ENCODE data around the gene PROX1. TPM values are rescaled to one million over a fixed set of nuclear protein-coding genes. Genes with fewer than 3 reads are reported as not detected.

The PROX1 gene
- total and polyA plus RNA-seq, 12 donors = 2.5 to 132 (median 110) TPM

DNA sequence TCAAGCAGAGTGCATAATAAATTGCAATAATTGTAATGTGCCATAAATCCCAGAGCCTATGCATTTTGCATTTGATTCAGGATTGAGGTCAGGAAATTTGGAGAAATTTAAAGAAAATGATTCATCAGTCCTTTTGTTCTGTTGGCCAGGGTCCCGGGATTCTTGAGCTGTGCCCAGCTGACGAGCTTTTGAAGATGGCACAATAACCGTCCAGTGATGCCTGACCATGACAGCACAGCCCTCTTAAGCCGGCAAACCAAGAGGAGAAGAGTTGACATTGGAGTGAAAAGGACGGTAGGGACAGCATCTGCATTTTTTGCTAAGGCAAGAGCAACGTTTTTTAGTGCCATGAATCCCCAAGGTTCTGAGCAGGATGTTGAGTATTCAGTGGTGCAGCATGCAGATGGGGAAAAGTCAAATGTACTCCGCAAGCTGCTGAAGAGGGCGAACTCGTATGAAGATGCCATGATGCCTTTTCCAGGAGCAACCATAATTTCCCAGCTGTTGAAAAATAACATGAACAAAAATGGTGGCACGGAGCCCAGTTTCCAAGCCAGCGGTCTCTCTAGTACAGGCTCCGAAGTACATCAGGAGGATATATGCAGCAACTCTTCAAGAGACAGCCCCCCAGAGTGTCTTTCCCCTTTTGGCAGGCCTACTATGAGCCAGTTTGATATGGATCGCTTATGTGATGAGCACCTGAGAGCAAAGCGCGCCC is 8.7 kb downstream of the PROX1 start:
- intact Hi-C loops (cut with DNase I) = no loop called here
- no peak for DNase-seq
- peak overlapping the region in 7 of 10 donors; percentile 8 to 40 (median 29) for H3K4me3 ChIP-seq

GRCh38 chr1:213997038-213997771 is 9.4 kb downstream of the PROX1 start:
- Histone ChIP-seq H3K4me1 (peaks cover 0 to 36% (median 8%) of the 10 kb centered on the region in 9 donors), H3K4me3 (peak overlapping the region in 7 of 10 donors; percentile 8 to 40 (median 29)), H3K27me3 (peaks cover 0 to 12% (median 0%) of the 10 kb centered on the region in 7 donors), H3K27ac (peak overlapping the region; percentile 13 to 67 (median 56)), H3K9me3 (no peaks in the 10 kb centered on the region), H3K36me3 (peaks cover 0 to 12% (median 0%) of the 10 kb centered on the region in 9 donors)
- ATAC-seq (peak; percentile 36 to 67 (median 57)), DNase-seq (no peak)
- intact Hi-C loops (cut with DNase I) = no loop called here
- WGBS, 2 donors = 73 to 76% methylated on average over 24 of the region's 24 CpGs
- TF ChIP-seq CTCF (IDR thresholded peaks at IDR 0.05) = no peak

More for the DNA sequence above, 8.7 kb downstream of the PROX1 start:
- Histone ChIP-seq H3K27ac (peak overlapping the region; percentile 13 to 67 (median 56)), H3K4me1 (peaks cover 0 to 30% (median 8%) of the 10 kb centered on the region in 9 donors), H3K27me3 (peaks cover 0 to 17% (median 0%) of the 10 kb centered on the region in 7 donors), H3K9me3 (no peaks in the 10 kb centered on the region), H3K36me3 (peaks cover 0 to 12% (median 0%) of the 10 kb centered on the region in 9 donors)
- no peak for TF ChIP-seq CTCF (IDR thresholded peaks at IDR 0.05)
- ATAC-seq = peak; percentile 43 to 67 (median 60)
- WGBS, 2 donors = 33 to 45% methylated on average over 15 of the region's 15 CpGs

DNA sequence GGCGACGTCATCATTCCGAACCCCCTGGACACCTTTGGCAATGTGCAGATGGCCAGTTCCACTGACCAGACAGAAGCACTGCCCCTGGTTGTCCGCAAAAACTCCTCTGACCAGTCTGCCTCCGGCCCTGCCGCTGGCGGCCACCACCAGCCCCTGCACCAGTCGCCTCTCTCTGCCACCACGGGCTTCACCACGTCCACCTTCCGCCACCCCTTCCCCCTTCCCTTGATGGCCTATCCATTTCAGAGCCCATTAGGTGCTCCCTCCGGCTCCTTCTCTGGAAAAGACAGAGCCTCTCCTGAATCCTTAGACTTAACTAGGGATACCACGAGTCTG is 10.0 kb downstream of the PROX1 start:
- Histone ChIP-seq H3K27me3 (peaks cover 0 to 7% (median 0%) of the 10 kb centered on the region in 7 donors), H3K4me1 (peaks cover 0 to 41% (median 12%) of the 10 kb centered on the region in 9 donors), H3K4me3 (no peak overlapping the region), H3K9me3 (no peaks in the 10 kb centered on the region), H3K36me3 (peaks cover 0 to 12% (median 0%) of the 10 kb centered on the region in 9 donors), H3K27ac (peak overlapping the region in 5 of 10 donors; percentile 44 to 63 (median 62))
- no peak for DNase-seq
- no peak for TF ChIP-seq CTCF (IDR thresholded peaks at IDR 0.05)
- WGBS, 2 donors = 94% methylated on average over 13 of the region's 13 CpGs
- ATAC-seq = peak in 2 of 8 donors; percentile 9 to 64
- intact Hi-C loops (cut with DNase I) = no loop called here

DNA sequence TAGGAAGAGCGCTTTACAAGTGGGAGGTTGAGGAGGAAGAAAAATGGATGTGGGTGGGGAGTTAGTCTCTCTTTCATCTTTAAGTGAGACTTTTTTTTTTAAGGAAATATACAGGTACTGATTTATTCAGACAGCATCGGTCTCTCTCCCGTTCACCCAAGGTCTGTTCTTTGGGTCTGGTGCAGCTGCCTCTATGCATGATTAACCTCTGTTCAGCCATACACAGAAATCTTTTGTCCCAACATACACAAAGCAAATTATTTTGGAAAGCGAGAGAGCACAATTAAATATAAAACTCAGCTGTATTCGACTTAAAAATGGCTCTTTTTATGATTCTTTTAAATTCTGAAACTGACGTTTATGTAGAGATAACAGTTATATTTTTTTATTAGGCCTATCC is 11.0 kb downstream of the PROX1 start:
- DNase-seq = no peak
- Histone ChIP-seq H3K27ac (no peak overlapping the region), H3K27me3 (peaks cover 0 to 5% (median 0%) of the 10 kb centered on the region in 7 donors), H3K4me1 (peaks cover 0 to 49% (median 14%) of the 10 kb centered on the region in 9 donors), H3K36me3 (peaks cover 0 to 12% (median 0%) of the 10 kb centered on the region in 9 donors), H3K9me3 (no peaks in the 10 kb centered on the region), H3K4me3 (no peak overlapping the region)
- TF ChIP-seq CTCF (IDR thresholded peaks at IDR 0.05) = no peak
- intact Hi-C loops (cut with DNase I) = no loop called here
- no peak for ATAC-seq
- 72 to 75% methylated on average over 6 of the region's 6 CpGs for WGBS, 2 donors

Data from heart right ventricle (tissue), 16 donors.